GM21825 (cell line): ENCODE results near the gene PHTF2.
"Not testable (repeated sequence)": the region's sequence is repeated elsewhere in the genome, so short reads cannot be mapped to it uniquely, and the experiment has no call there.

Experiments used
- ATAC-seq: cut with Tn5 transposase; IDR thresholded peaks from one replicate; pipeline ENCODE4 v1.9.1; 2021; ENCODE audit warnings: mild to moderate bottlenecking, moderate library complexity; ENCODE audit not compliant: unreplicated experiment

PHTF2 gene

DNA sequence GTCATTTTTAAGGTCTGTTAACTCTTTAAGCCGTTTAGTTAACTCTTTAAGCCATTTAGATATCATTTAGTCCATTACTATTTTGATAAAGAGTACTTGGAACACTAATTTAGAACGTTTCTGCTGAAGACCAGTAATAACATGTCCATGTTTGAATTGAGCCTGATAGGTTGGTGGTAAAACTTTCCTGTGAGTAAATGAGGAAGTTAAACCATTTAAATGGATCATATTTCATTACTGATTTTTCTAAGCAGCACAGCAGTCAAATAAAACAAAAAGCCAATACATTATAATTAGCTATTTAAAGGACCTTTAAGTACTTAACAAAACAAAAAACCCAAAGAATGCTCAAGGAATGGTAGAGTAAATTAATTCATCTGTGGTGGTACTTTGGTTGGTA, 29.4 kb downstream of the PHTF2 start:
- no peak for ATAC-seq

GRCh38 chr7:77830649-77831355, 32.2 kb downstream of the PHTF2 start:
- no peak for ATAC-seq

DNA sequence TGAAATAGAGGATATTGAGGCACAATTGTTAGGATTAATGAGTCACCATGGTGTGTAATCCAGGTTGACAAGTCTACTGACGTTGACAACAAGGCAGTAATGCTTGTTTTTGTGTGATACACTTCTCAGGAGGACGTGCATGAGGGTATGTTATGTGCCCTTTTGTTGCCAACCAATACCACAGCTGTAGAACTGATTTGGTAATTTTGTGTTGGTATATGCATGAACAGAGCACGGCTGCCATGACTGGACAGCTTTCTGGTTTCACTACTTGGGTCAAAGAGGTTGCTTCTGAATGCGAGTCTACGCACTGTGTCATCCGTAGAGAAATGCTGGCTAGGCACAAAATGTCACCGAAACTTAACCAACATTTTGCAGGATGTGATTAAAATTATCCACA, 32.9 kb downstream of the PHTF2 start:
- ATAC-seq = no peak

DNA sequence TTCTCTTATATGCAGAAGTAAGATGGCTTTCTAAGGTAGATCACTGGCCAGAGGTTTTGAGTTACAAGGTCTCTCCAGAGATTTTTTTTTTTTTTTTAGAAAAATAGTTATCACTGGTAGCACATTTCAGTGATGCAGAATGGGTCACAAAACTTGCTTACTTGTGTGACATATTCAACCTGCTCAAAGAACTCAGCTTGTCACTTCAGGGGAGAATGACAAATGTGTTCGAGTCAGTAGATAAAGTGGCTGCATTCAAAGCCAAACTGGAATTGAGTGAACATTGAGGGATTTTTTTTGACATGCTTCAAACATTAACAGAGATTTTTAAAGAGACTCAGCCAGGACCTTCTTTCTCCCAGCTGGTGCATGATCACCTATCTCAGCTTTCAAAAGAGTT, 33.4 kb downstream of the PHTF2 start:
- no peak for ATAC-seq

GRCh38 chr7:77833136-77833535, 34.6 kb downstream of the PHTF2 start:
- no peak for ATAC-seq

- not testable (repeated sequence) for ATAC-seq
Measured at GRCh38 chr7:77836425-77836824, 37.9 kb downstream of the PHTF2 start.

- no peak for ATAC-seq
Measured at GRCh38 chr7:77837275-77837674, 38.7 kb downstream of the PHTF2 start.

DNA sequence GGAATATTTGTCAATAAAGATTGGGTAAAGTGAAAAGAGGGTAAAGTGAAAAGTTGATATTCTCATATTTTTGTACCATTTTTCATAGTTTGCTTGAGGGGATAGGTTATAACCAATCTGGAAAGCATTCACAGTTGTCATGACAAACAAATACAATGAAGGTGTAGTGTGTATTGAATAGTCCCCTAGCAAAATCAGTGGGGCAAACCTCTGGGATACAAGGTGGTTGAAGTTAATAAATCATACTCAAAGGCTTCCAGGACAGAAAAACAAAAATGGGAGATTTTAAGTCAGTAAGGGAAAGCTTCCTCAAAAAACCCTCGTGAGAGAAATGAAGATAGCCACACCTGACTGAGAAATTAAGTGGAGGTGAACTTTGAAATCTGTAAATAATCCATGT, 39.4 kb downstream of the PHTF2 start:
- ATAC-seq = no peak

DNA sequence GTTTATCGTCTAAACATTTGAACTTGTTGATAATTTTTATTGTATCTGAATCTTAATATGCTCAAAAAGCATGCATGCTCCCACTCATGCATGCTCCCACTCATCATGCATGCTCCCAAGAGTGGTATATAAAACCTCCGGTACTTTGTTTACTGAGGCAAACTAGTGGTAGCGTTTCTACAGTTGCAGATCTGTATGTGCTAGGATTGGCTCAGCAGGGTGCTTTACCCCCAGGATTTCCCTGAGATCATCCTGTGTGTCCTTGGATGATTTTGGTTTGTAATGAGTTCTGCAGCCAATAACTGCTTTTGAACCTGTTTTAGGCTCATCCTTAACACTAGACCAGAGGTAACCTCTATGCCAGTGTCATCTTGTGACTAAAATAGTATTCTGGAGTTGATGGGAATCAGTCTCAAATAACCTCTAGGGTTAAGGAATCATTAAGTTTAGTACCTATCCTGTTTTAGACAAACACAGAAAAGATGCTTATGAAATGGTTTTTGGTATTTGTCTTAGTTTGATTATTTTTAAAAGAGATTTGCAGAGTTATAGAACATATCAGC, 40.4 kb downstream of the PHTF2 start:
- no peak for ATAC-seq

DNA sequence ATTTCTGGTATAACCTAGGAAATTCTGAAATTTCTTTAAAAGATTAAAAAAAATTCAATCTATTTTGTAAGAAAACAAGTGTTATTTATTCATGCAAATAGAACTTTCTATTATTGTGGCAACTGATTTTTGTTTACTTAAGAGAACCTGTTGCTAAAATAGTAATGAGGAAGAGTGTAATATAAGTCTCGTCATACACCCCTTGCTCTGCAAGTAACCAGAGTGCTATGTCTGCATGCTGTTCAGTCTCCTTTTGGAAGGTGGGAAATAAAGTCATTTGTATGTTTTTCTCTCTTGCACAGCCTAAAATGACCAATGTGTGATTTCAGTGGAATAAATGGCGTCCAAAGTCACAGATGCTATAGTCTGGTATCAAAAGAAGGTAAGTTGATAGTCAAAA, 41.3 kb downstream of the PHTF2 start:
- no peak for ATAC-seq

DNA sequence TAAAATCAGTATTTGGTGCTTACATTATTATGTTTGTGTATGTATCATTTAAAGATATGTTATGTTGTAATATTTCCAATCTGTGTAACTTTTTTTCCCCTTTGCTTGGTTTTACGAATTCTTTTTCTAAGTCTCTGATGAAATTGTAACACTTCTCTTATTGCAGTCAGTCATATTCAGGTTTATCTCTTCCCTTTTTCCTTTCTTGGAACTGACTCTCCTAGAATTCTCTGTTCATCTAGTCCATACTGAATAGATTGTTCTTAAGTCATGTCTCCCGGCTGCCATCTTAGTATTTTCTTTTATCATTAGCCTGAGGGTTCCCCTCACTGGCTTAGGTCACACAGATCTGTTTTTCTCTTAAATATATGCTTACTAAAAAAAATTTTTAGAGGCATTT, 44.6 kb downstream of the PHTF2 start:
- ATAC-seq = no peak

DNA sequence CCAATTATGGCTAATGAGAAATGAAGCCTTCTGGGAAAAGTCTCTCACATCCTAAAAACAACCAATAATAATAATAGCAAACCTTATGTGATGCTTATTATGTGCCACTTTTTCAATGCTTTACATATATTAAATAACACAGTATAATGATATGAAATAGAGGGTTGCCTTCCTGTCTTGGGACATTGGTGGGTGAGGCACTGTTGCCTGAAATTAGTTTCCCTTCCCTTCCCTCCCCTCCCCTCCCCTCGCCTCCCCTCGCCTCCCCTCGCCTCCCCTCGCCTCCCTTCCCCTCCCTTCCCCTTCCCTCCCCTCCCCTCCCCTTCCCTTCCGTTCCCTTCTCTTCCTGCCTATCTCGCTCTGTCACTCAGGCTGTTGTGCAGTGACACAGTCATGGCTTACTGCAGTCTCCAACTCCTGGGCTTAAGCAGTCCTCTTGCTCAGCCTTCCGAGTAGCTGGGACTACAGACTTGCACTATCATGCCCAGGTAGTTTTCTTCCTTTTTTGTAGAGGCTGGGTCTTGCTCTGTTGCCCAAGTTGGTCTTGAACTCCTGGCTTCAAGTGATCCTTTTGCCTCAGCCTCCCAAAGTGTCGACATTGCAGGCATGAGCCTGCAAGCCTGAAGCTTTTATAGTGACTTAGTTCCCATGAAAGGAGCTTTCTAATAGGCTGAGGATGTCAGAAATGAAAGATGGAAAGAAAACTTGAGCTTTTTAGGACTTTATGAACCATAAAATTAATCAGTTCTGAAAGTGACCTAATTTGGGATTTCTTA, 47.9 kb downstream of the PHTF2 start:
- ATAC-seq = no peak

DNA sequence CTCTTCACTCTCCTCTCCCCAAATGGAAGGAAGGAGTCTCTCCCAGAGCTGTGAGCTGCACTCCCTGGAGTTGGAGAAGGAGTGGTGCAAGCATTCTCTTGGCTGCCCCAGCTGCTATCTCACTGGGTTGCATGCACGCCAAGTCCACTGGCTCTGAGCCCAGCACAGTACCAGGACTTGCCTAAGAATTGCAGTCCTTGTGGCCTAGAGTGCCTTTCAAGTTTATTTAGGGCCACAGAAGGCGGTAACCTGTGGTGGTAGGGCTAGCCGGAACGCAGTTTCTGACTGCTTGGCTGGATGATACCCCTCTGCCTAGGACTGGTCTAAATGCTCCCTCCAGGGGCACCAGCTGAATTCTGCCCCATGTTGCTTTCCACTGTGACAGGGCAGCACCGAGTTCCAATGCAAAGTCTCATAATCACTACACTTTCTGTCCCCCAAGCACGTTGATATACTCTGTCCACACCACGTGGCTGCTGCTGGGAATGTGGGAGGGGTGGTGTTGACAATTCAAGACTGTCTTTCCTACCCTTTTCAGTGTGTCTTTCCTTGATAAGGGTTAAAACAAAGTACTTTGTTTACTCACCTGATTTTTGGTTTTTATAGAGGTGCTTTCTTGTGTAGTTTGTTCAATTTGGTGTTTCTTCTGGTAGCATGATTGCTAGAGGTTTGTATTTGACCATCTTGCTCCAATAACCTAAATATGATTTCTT, 57.0 kb downstream of the PHTF2 start:
- no peak for ATAC-seq

- peak; percentile 65 for ATAC-seq
Measured at GRCh38 chr7:77858278-77858677, 59.7 kb downstream of the PHTF2 start.

- ATAC-seq = no peak
Measured at GRCh38 chr7:77859343-77859742, 60.8 kb downstream of the PHTF2 start.

DNA sequence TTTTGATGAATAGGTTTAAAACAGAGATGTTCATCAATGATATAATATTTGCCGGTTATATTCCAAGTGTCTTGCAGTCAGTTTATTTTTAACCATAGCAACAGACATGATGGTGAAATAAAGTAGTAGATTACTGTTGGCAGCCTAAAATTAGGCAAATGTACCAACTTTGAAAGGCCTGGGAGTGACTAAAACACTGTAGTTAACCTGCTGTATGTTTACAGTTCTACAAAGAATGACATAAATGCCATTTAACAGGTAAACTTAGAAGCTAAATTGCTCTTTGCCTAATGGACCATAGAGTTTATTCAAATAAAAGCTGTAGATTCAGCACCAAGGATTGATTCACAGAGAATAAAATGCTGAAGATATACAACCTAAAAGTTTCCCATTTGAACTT, 64.1 kb downstream of the PHTF2 start:
- ATAC-seq = no peak

- ATAC-seq = no peak
Measured at GRCh38 chr7:77863860-77864259, 65.3 kb downstream of the PHTF2 start.

- ATAC-seq = no peak
Measured at GRCh38 chr7:77866370-77866769, 67.8 kb downstream of the PHTF2 start.

- ATAC-seq = no peak
Measured at GRCh38 chr7:77866786-77867536, 68.4 kb downstream of the PHTF2 start.

DNA sequence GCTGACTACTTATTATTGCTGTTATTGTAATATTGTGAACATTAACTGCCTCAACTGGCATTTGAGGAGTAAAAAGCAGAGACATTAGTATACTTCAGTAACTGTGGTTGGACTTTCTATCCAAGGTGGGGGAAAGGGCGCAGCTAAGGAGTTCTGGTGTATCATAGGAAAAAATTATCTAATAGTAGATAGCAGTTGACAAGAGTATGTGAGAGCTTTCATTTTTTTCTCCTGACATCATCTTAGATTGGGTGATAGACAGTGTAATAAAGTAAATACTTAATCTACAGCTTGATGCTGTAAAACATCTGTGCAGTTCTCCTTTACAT, 68.9 kb downstream of the PHTF2 start:
- ATAC-seq = no peak

DNA sequence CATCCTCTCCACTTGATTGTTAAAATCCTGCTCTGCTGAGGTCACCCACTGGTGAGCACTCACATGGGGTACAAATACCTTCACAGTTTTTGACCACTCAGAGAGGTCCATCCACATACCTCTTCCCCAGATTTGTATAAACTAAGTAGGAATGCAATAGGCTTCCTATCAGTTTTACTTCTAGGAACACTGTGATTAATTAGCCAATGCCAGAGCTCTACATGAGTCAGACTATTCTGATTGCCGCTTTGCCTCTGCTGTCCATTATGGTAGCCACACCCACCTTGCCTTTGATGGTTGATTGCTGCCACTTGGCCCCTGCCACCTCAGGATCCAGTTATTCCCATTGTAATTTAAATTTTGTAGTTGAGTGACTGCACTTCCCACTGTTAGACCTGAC, 73.7 kb downstream of the PHTF2 start:
- not testable (repeated sequence) for ATAC-seq
